Liver (tissue), 3 donors: ENCODE results near the gene BRSK2.

Experiments used
- ATF3 ChIP-seq: IDR thresholded peaks from 2 replicates; pipeline ENCODE4 v1.6.1; 2016; ENCODE audit warnings: antibody characterized with exemption
- CTCF ChIP-seq: fragments of 150-350 bp; IDR thresholded peaks from 2 replicates; pipeline ENCODE4 v1.5.1; 2017; ENCODE audit warnings: improper control_type of control experiment, low read depth, low read length; ENCODE audit not compliant: missing input control
- FOXA1 ChIP-seq: IDR thresholded peaks from 2 replicates; pipeline ENCODE4 v1.6.1; 2016; ENCODE audit warnings: antibody characterized with exemption
- RAD21 ChIP-seq, 2 donors: IDR thresholded peaks; 2 replicates each; pipeline ENCODE4 v1.6.1; 2016; ENCODE audit warnings: antibody characterized with exemption in 2 of 2, mild to moderate bottlenecking in 2 of 2
- ZBTB33 ChIP-seq: IDR thresholded peaks from 2 replicates; pipeline ENCODE4 v1.6.1; 2016; ENCODE audit warnings: antibody characterized with exemption
- donor health status: healthy.
- donor health status: healthy.

- TF ChIP-seq CTCF = no peak
- no peak for TF ChIP-seq ATF3
- no peak for TF ChIP-seq ZBTB33
- TF ChIP-seq RAD21 (IDR thresholded peaks at IDR 0.05) = no peak
- TF ChIP-seq FOXA1 = no peak
Measured at GRCh38 chr11:1442807-1443366, 53.2 kb downstream of the BRSK2 start.
